ENCODE measurements around the gene RRM1.

The RRM1 gene

GRCh38 chr11:4083198-4083597, 11.4 kb upstream of the RRM1 start:
- H3K27ac ChIP-seq, result no peak overlapping the region
- no peak for TF ChIP-seq CTCF (conservative IDR thresholded peaks at IDR 0.05)

GRCh38 chr11:4084406-4085125, 10.0 kb upstream of the RRM1 start:
- H3K27ac ChIP-seq, result no peak overlapping the region
- no peak for TF ChIP-seq CTCF (conservative IDR thresholded peaks at IDR 0.05)

- no peak for TF ChIP-seq CTCF (conservative IDR thresholded peaks at IDR 0.05)
- no peak overlapping the region for H3K27ac ChIP-seq
Measured at GRCh38 chr11:4085575-4085974, 9.0 kb upstream of the RRM1 start.

- no peak overlapping the region for H3K27ac ChIP-seq
- no peak for TF ChIP-seq CTCF (conservative IDR thresholded peaks at IDR 0.05)
Measured at GRCh38 chr11:4086575-4087353, 7.8 kb upstream of the RRM1 start.

GRCh38 chr11:4087551-4087950, 7.0 kb upstream of the RRM1 start:
- no peak for TF ChIP-seq CTCF (conservative IDR thresholded peaks at IDR 0.05)
- no peak overlapping the region for H3K27ac ChIP-seq

GRCh38 chr11:4090258-4090657, 4.3 kb upstream of the RRM1 start:
- no peak overlapping the region for H3K27ac ChIP-seq
- TF ChIP-seq CTCF (conservative IDR thresholded peaks at IDR 0.05), result no peak

GRCh38 chr11:4092026-4092425, 2.6 kb upstream of the RRM1 start:
- no peak overlapping the region for H3K27ac ChIP-seq
- TF ChIP-seq CTCF (conservative IDR thresholded peaks at IDR 0.05), result no peak
